Measurements from ENCODE around the gene TBC1D19. TPM values are rescaled to one million over a fixed set of nuclear protein-coding genes. Genes with fewer than 3 reads are reported as not detected.
"Not testable (repeated sequence)": the region's sequence is repeated elsewhere in the genome, so short reads cannot be mapped to it uniquely, and the experiment has no call there.

Gene TBC1D19
- total and polyA plus RNA-seq, 8 donors: 1.8 to 8.2 (median 4.3) TPM

DNA sequence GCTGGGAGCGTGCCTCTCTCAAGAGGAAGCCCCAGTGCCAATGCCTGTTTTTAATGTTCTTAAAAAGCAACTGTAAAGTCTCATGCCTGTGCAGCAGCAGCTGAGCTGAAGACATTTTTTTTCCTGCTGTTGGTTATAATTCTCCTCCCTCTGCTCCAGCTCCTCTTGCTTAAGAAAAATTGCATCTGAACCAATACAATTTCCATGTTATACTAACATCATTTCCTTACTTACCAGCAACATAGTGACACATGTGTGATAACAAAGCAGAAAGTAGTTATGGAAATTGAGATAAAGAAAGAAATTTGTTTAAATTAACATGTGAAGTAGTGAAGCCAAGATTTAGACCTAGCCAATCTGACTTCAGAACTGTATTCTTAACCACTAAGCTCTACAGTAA lies 101.4 kb downstream of the TBC1D19 start:
- H3K4me3 ChIP-seq: no peak overlapping the region
- no peak for TF ChIP-seq CTCF (IDR thresholded peaks at IDR 0.05)
- no peaks in the 10 kb centered on the region for H3K27me3 ChIP-seq
- WGBS, 2 donors: 100% methylated on average over 1 of the region's 1 CpG
- no peaks in the 10 kb centered on the region for H3K36me3 ChIP-seq
- DNase-seq (no peak), ATAC-seq (no peak), FAIRE-seq (no peak)
- H3K4me1 ChIP-seq: peaks cover 0 to 2% (median 0%) of the 10 kb centered on the region in 3 donors
- H3K9me3 ChIP-seq: no peaks in the 10 kb centered on the region
- H3K27ac ChIP-seq: no peak overlapping the region
- intact Hi-C loops (cut with DNase I): no loop called here

GRCh38 chr4:26687728-26688127 lies 103.8 kb downstream of the TBC1D19 start:
- Histone ChIP-seq H3K4me1 (peaks cover 0 to 2% (median 0%) of the 10 kb centered on the region in 3 donors), H3K4me3 (no peak overlapping the region), H3K36me3 (no peaks in the 10 kb centered on the region), H3K9me3 (no peaks in the 10 kb centered on the region), H3K27me3 (no peaks in the 10 kb centered on the region), H3K27ac (no peak overlapping the region)
- DNase-seq (no peak), ATAC-seq (no peak), FAIRE-seq (no peak)
- WGBS, 2 donors: 89 to 94% methylated on average over 2 of the region's 2 CpGs
- no peak for TF ChIP-seq CTCF (IDR thresholded peaks at IDR 0.05)
- intact Hi-C loops (cut with DNase I): no loop called here

DNA sequence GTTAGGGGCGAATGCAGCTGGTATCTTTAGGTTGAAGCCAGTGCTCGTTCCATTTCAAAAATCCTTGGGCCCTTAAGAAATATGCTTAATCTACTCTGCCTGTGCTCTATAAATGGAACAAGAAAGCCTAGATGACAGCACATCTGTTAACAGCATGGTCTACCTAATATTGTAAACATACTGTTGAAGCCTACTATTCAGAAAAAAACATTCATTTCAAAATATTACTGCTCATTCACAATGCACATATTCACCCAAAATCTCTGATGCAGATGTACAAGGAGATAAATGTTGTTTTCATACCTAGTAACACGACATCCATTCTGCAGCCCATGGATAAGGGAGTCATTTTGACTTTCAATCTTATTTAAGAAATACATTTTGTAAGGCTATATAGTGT lies 106.6 kb downstream of the TBC1D19 start:
- TF ChIP-seq CTCF (IDR thresholded peaks at IDR 0.05): no peak
- FAIRE-seq (no peak), DNase-seq (no peak), ATAC-seq (no peak)
- Histone ChIP-seq H3K9me3 (no peaks in the 10 kb centered on the region), H3K27ac (no peak overlapping the region), H3K36me3 (no peaks in the 10 kb centered on the region), H3K27me3 (no peaks in the 10 kb centered on the region), H3K4me3 (no peak overlapping the region), H3K4me1 (no peaks in the 10 kb centered on the region)
- intact Hi-C loops (cut with DNase I): no loop called here
- WGBS, 2 donors: 81 to 95% methylated on average over 3 of the region's 3 CpGs

DNA sequence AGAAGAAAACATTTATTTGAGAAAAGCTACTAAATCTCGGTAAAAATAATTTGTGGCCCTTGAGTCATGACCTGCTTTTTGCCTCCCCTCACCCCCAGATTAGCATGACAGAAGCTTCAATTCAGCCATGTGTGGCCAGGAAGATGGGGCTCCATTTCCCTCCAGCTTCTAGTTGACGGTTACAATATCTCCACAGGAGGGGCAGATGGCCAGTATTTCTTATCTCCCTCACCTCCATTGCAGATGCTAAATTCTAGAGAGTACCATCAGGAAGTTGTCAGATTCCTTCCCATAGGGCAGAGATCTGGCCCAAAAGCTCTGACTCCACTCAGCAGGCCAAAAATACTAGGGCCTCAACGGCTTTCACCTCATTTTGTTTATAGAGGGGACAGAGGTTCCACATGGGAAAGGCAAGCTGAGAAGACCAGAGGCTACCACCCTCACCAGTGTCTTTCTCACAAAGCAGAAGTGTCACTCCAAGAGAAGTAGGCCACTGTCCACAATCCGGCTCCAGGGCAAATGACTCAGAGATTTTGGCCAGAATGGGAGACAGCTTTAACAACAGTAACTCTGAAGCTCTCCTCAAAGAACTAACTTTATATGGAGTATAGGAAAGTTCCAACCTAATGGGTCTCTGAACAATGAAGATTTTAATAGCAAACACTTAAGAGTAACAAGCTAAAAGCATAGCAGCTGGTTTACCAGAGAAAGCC lies 108.3 kb downstream of the TBC1D19 start:
- Histone ChIP-seq H3K36me3 (no peaks in the 10 kb centered on the region), H3K9me3 (no peaks in the 10 kb centered on the region), H3K4me1 (no peaks in the 10 kb centered on the region), H3K4me3 (no peak overlapping the region), H3K27me3 (no peaks in the 10 kb centered on the region), H3K27ac (no peak overlapping the region)
- no peak for FAIRE-seq
- DNase-seq: no peak
- no peak for ATAC-seq
- intact Hi-C loops (cut with DNase I): no loop called here
- 94 to 97% methylated on average over 4 of the region's 4 CpGs for WGBS, 2 donors
- no peak for TF ChIP-seq CTCF (IDR thresholded peaks at IDR 0.05)

DNA sequence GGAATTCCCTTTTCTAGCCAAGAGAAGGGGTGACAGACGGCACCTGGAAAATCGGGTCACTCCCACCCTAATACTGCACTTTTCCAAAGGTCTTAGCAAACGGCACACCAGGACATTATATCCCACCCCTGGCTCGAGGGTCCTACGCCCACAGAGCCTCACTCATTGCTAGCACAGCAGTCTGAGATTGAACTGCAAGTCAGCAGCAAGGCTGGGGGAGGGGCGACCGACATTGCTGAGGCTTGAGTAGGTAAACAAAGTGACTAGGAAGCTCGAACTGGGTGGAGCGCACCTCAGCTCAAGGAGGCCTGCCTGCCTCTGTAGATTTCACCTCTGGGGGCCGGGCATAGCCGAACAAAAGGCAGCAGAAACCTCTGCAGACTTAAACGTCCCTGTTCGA lies 110.2 kb downstream of the TBC1D19 start:
- FAIRE-seq; H3K4me3 ChIP-seq; intact Hi-C loops (cut with DNase I); H3K4me1 ChIP-seq; H3K27me3 ChIP-seq; H3K9me3 ChIP-seq; ATAC-seq; H3K27ac ChIP-seq; H3K36me3 ChIP-seq: not testable (repeated sequence)
- 93 to 97% methylated on average over 13 of the region's 13 CpGs for WGBS, 2 donors
- DNase-seq: peak in 1 of 6 donors; percentile 27
